Heart right ventricle (tissue), 16 donors: ENCODE results near the gene OR2T1. TPM values are rescaled to one million over a fixed set of nuclear protein-coding genes. Genes with fewer than 3 reads are reported as not detected.
"Not testable (repeated sequence)": the region's sequence is repeated elsewhere in the genome, so short reads cannot be mapped to it uniquely, and the experiment has no call there.

ENCODE experiments used
- ATAC-seq, 8 donors: fragments of 200-7000 bp; cut with Tn5 transposase; one replicate each; pipeline ENCODE4 v1.9.1; 2020; ENCODE audit warnings: mild to moderate bottlenecking in 8 of 8, moderate library complexity in 8 of 8, moderate number of reproducible peaks in 1 of 8
- DNase-seq, 2 donors: peaks; one replicate each; pipeline ENCODE4 v3.0.0-alpha.2; 2020
- H3K27ac ChIP-seq, 10 donors: fragments of 200-600 bp; sonication (generic) in 2 of 10; one replicate each; pipeline versions ENCODE4 v1.5.0 to v1.8.0; 2020 to 2022; ENCODE audit warnings: mild to moderate bottlenecking in 3 of 10
- H3K27me3 ChIP-seq, 7 donors: fragments of 200-600 bp; one replicate each; pipeline ENCODE4 v1.8.0; 2021 to 2022; ENCODE audit warnings: mild to moderate bottlenecking in 2 of 7
- H3K36me3 ChIP-seq, 9 donors: fragments of 200-600 bp; sonication (generic) in 1 of 9; one replicate each; pipeline versions ENCODE4 v1.5.0 to v1.8.0; 2020 to 2022; ENCODE audit warnings: mild to moderate bottlenecking in 2 of 9
- H3K4me1 ChIP-seq, 9 donors: fragments of 200-600 bp; sonication (generic) in 1 of 9; one replicate each; pipeline versions ENCODE4 v1.5.0 to v1.8.0; 2020 to 2022; ENCODE audit warnings: mild to moderate bottlenecking in 4 of 9
- H3K4me3 ChIP-seq, 10 donors: fragments of 200-600 bp; sonication (generic) in 2 of 10; one replicate each; pipeline versions ENCODE4 v1.5.0 to v1.8.0; 2020 to 2022; ENCODE audit warnings: mild to moderate bottlenecking in 7 of 10, moderate library complexity in 2 of 10
- H3K9me3 ChIP-seq, 11 donors: fragments of 200-600 bp in 10 of 11; sonication (generic) in 2 of 11; one replicate each; pipeline versions ENCODE4 v1.5.0 to v1.8.0; 2013 to 2022; ENCODE audit warnings: mild to moderate bottlenecking in 2 of 11, control low read depth in 1 of 11, moderate library complexity in 1 of 11
- CTCF ChIP-seq, 9 donors: fragments of 200-600 bp; sonication (generic) in 2 of 9; IDR thresholded peaks; one replicate each; pipeline versions ENCODE4 v1.5.0 to v1.8.0; 2021 to 2022; ENCODE audit warnings: antibody characterized with exemption in 9 of 9, mild to moderate bottlenecking in 5 of 9, moderate library complexity in 1 of 9
- WGBS, 2 donors: extraction: QIAGEN DNeasy Blood & Tissue Kit; methylation state at CpG; one replicate each; pipeline ENCODE4 v1.1.7; 2013; ENCODE audit warnings: inconsistent platforms in 1 of 2; 5-methylcytosine and 5-hydroxymethylcytosine counted together
- intact Hi-C, 10 donors: fragments of 100-400 bp; cut with DNase I; formaldehyde crosslinking; loops; one replicate each; pipeline versions ENCODE4 v1.11.1 to v1.14.2; 2022
- polyA plus RNA-seq, 2 donors: library from polyadenylated mRNA; stranded (reverse); fragments of 200-250 nt; gene quantifications; one replicate each; pipeline ENCODE4 v1.2.3, GENCODE V29; 2013
- total RNA-seq, 10 donors: library from RNA; stranded (reverse); fragmentation: NEBNext Ultra II Directional in 3 of 10; extraction: Animal tissue kit (Norgen Biotek cat#: 25700) in 3 of 10; gene quantifications; one replicate each; pipeline versions ENCODE4 v1.2.1 to v1.2.4, GENCODE V29; 2021 to 2023
- donor health status: Arrhythmogenic right ventricular cardiomyopathy.
- donor health status: ischemic (EF 13 %, LVEDD 7.1; RV severe dilation, severe dysfunction).
- donor health status: healthy with polysubstance abuse.
- donor health status: DM: no; HTN: yes; CAD: no.
- donor health status: DM: no; HTN: no; CAD: no.
- donor health status: ischemic (EF 25% LVEDD 6.9; RV normal size, moderate dysfunction).
- donor health status: ischemic (EF 25% LVEDD 5.7; RV mildly dilated, moderate dysfunction).
- donor health status: healthy.
- donor health status: DM: yes; HTN: yes; CAD: no.
- donor health status: Ischemic cardiomyopathy.
- donor health status: ischemic (EF 35%, LVEDD 5.7; RV mildly dilated, moderate dysfunction).
- donor health status: nonischemic (EF 11% LVEDD 7.7; RV severe dilation, severe dysfunction).
- donor health status: DM: yes; HTN: yes; CAD: no.
- donor health status: PGD.
- donor health status: ischemic (EF 29% LVEDD 5.4; RV normal size, mild dysfunction).
- donor health status: nonischemic (EF 23%, LVEDD 6.1; RV moderate dilation, normal function).

Gene OR2T1
- total and polyA plus RNA-seq, 12 donors, result not detected

GRCh38 chr1:248406721-248407692 lies 4.2 kb downstream of the OR2T1 start:
- 56 to 62% methylated on average over 8 of the region's 8 CpGs for WGBS, 2 donors
- no peak for TF ChIP-seq CTCF (IDR thresholded peaks at IDR 0.05)
- ATAC-seq (no peak), DNase-seq (no peak)
- intact Hi-C loops, result no loop called here
- H3K4me1 ChIP-seq, result no peaks in the 10 kb centered on the region
- H3K27ac ChIP-seq, result no peak overlapping the region
- H3K27me3 ChIP-seq, result no peaks in the 10 kb centered on the region
- no peak overlapping the region for H3K4me3 ChIP-seq
- H3K36me3 ChIP-seq, result no peaks in the 10 kb centered on the region
- H3K9me3 ChIP-seq, result peaks cover 0 to 21% (median 5%) of the 10 kb centered on the region in 11 donors

DNA sequence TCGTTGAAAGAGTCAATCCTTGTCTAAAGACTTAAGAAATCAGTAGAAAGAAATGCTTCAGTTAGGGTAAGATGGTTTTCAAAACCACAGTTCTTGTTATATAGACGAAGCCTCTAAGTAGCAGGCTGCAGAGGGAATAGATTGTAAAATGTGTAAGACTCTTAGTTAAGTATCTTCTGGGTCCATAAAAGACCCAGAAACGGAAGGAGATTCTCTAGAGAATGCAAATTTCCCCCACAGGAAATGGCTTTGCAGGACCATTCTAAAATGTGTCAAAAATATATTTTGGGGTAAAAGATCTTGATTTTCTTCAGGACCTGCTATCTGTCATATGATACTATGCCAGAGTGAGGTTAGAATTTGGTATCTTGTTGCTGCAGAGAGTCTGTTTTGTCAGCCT lies 13.4 kb downstream of the OR2T1 start:
- Histone ChIP-seq H3K4me3 (no peak overlapping the region), H3K36me3 (no peaks in the 10 kb centered on the region), H3K9me3 (peaks cover 0 to 27% (median 2%) of the 10 kb centered on the region in 11 donors), H3K4me1 (no peaks in the 10 kb centered on the region), H3K27me3 (no peaks in the 10 kb centered on the region), H3K27ac (no peak overlapping the region)
- ATAC-seq (no peak), DNase-seq (no peak)
- no peak for TF ChIP-seq CTCF (IDR thresholded peaks at IDR 0.05)
- WGBS, 2 donors, result 39 to 50% methylated on average over 3 of the region's 3 CpGs
- intact Hi-C loops, result no loop called here

DNA sequence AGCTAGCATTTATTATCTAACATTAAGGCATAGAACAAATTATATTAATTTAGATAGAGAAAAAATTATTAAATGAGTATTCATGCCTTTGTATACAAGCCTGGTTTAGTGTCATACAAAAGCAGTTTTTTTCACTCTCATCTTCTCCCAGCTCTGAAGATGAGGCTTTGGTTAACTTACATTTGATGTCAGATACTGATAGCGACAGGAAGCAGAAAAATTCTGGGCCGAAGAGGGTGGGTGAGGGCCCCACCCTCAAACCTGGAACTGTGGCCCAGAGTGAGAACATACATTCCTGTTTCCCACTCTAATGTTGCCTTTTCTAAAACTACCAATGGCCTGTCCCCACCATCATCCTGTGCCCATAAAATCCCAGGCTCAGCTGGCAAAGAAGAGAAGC lies 15.0 kb downstream of the OR2T1 start:
- 62 to 71% methylated on average over 2 of the region's 2 CpGs for WGBS, 2 donors
- DNase-seq (no peak), ATAC-seq (no peak)
- intact Hi-C loops, result no loop called here
- peaks cover 0 to 36% (median 10%) of the 10 kb centered on the region in 11 donors for H3K9me3 ChIP-seq
- no peak for TF ChIP-seq CTCF (IDR thresholded peaks at IDR 0.05)
- H3K4me1 ChIP-seq, result no peaks in the 10 kb centered on the region
- H3K36me3 ChIP-seq, result no peaks in the 10 kb centered on the region
- no peak overlapping the region for H3K4me3 ChIP-seq
- no peak overlapping the region for H3K27ac ChIP-seq
- H3K27me3 ChIP-seq, result no peaks in the 10 kb centered on the region

DNA sequence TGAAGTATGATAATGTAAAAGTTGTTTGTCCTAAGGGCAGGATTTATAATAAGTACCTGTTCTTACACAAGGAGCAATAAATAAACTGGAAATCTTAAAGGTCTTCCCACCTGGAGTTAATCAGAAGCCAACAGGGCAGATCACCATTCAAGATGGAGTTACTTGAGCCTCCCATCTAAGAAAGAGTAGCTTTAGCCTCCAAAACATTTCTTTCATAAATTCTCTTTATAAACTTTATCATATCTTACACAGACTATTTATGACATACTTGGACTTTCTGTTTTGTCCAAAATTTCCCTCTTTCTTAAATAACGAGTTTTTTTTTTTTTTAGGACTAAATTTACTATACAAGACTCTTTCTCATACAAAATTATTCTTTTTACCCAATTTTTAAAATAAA lies 18.5 kb downstream of the OR2T1 start:
- TF ChIP-seq CTCF (IDR thresholded peaks at IDR 0.05), result no peak
- no peak for ATAC-seq
- 11 to 14% methylated on average over 1 of the region's 1 CpG for WGBS, 2 donors
- Histone ChIP-seq H3K4me1 (no peaks in the 10 kb centered on the region), H3K36me3 (no peaks in the 10 kb centered on the region), H3K4me3 (no peak overlapping the region), H3K27ac (no peak overlapping the region), H3K27me3 (no peaks in the 10 kb centered on the region), H3K9me3 (peaks cover 0 to 46% (median 10%) of the 10 kb centered on the region in 11 donors)
- intact Hi-C loops, result no loop called here
- no peak for DNase-seq

- H3K27ac ChIP-seq, H3K36me3 ChIP-seq, ATAC-seq, H3K4me3 ChIP-seq, H3K4me1 ChIP-seq, H3K27me3 ChIP-seq, DNase-seq, intact Hi-C loops: not testable (repeated sequence)
- 48 to 51% methylated on average over 3 of the region's 3 CpGs for WGBS, 2 donors
- H3K9me3 ChIP-seq, result peaks cover 0 to 14% (median 0%) of the 10 kb centered on the region in 11 donors
Measured at GRCh38 chr1:248427526-248428191, 24.8 kb downstream of the OR2T1 start.

DNA sequence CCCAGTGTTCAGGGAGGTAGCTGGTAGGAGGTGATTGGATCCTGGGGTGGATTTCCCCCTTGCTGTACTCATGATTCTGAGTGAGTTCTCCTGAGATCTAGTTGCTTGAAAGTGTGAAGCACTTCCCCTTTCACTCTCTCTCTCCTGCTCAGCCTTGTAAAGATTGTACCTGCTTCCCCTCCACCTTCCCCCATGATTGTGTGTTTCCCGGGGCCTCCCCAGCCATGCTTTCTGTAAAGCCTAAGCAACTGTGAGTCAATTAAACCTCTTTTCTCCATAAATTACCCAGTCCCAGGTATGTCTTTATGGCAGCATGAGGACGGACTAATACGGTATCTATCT lies 25.3 kb downstream of the OR2T1 start:
- H3K27me3 ChIP-seq, ATAC-seq, H3K36me3 ChIP-seq, H3K4me1 ChIP-seq, intact Hi-C loops, H3K4me3 ChIP-seq, H3K27ac ChIP-seq, DNase-seq, H3K9me3 ChIP-seq: not testable (repeated sequence)
- 78 to 85% methylated on average over 3 of the region's 3 CpGs for WGBS, 2 donors

- H3K9me3 ChIP-seq, H3K4me1 ChIP-seq, H3K27me3 ChIP-seq, ATAC-seq, H3K4me3 ChIP-seq, H3K36me3 ChIP-seq, intact Hi-C loops, DNase-seq, H3K27ac ChIP-seq: not testable (repeated sequence)
- 63 to 71% methylated on average over 11 of the region's 11 CpGs for WGBS, 2 donors
Measured at GRCh38 chr1:248431683-248432082, 28.8 kb downstream of the OR2T1 start.
